Measurements from ENCODE around the gene DEDD2. TPM values are rescaled to one million over a fixed set of nuclear protein-coding genes. Genes with fewer than 3 reads are reported as not detected.

The DEDD2 gene
- total RNA-seq, 1 donor from 2014 or later: 35.6 TPM

- ATAC-seq (no peak), DNase-seq (no peak)
- no peaks in the 10 kb centered on the region for H3K9me3 ChIP-seq
- TF ChIP-seq CTCF (IDR thresholded peaks at IDR 0.05): no peak
- no peaks in the 10 kb centered on the region for H3K36me3 ChIP-seq
- intact Hi-C loops (cut with DNase I): no loop called here
- H3K4me3 ChIP-seq: no peak overlapping the region
- H3K27me3 ChIP-seq (ENCODE audit: low read depth): peaks cover 31% of the 10 kb centered on the region
- no peaks in the 10 kb centered on the region for H3K4me1 ChIP-seq
- no peak overlapping the region for H3K27ac ChIP-seq
Measured at GRCh38 chr19:42152910-42153671, 64.4 kb downstream of the DEDD2 start.

GRCh38 chr19:42151782-42152684 lies 65.4 kb downstream of the DEDD2 start:
- intact Hi-C loops (cut with DNase I): no loop called here
- H3K27me3 ChIP-seq (ENCODE audit: low read depth): peaks cover 31% of the 10 kb centered on the region
- H3K27ac ChIP-seq: no peak overlapping the region
- no peaks in the 10 kb centered on the region for H3K36me3 ChIP-seq
- no peak for TF ChIP-seq CTCF (IDR thresholded peaks at IDR 0.05)
- no peak overlapping the region for H3K4me3 ChIP-seq
- H3K4me1 ChIP-seq: no peaks in the 10 kb centered on the region
- H3K9me3 ChIP-seq: no peaks in the 10 kb centered on the region
- DNase-seq: no peak
- ATAC-seq: no peak

- H3K9me3 ChIP-seq: no peaks in the 10 kb centered on the region
- no peaks in the 10 kb centered on the region for H3K4me1 ChIP-seq
- DNase-seq (no peak), ATAC-seq (no peak)
- no peak overlapping the region for H3K27ac ChIP-seq
- intact Hi-C loops (cut with DNase I): no loop called here
- H3K27me3 ChIP-seq (ENCODE audit: low read depth): peaks cover 31% of the 10 kb centered on the region
- no peak for TF ChIP-seq CTCF (IDR thresholded peaks at IDR 0.05)
- H3K4me3 ChIP-seq: no peak overlapping the region
- H3K36me3 ChIP-seq: no peaks in the 10 kb centered on the region
Measured at GRCh38 chr19:42150911-42151361, 66.5 kb downstream of the DEDD2 start.

GRCh38 chr19:42150364-42150763 lies 67.1 kb downstream of the DEDD2 start:
- no peak for TF ChIP-seq CTCF (IDR thresholded peaks at IDR 0.05)
- Histone ChIP-seq H3K4me3 (no peak overlapping the region), H3K27ac (no peak overlapping the region), H3K27me3 (ENCODE audit: low read depth) (peaks cover 27% of the 10 kb centered on the region), H3K4me1 (no peaks in the 10 kb centered on the region), H3K36me3 (no peaks in the 10 kb centered on the region), H3K9me3 (no peaks in the 10 kb centered on the region)
- DNase-seq (no peak), ATAC-seq (no peak)
- intact Hi-C loops (cut with DNase I): no loop called here

- no peak overlapping the region for H3K4me3 ChIP-seq
- no peak for TF ChIP-seq CTCF (IDR thresholded peaks at IDR 0.05)
- H3K27ac ChIP-seq: no peak overlapping the region
- no peaks in the 10 kb centered on the region for H3K4me1 ChIP-seq
- DNase-seq (no peak), ATAC-seq (no peak)
- H3K27me3 ChIP-seq (ENCODE audit: low read depth): peaks cover 26% of the 10 kb centered on the region
- intact Hi-C loops (cut with DNase I): no loop called here
- H3K36me3 ChIP-seq: no peaks in the 10 kb centered on the region
- H3K9me3 ChIP-seq: no peaks in the 10 kb centered on the region
Measured at GRCh38 chr19:42149447-42150202, 67.9 kb downstream of the DEDD2 start.

Measured in lower lobe of right lung (tissue), 2 donors.